ENCODE results near the gene FRMD6.

Gene FRMD6

DNA sequence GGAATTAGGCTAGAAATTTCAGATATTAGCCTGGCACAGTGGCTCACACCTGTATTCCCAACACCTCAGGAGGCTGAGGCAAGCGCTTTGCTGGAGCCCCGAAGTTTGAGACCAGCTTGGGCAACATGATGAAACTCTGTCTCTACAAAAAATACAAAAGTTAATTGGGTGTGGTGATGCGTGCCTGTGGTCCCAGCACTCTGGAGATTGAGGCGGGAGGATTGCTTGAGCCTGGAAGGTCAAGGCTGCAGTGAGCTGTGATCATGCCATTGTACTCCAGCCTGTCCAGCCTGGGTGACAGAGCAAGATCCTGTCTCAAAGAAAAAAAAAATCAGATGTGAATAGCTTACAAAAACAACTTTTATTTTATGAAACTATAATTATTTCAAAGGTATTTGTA, 15.1 kb downstream of the FRMD6 start:
- DNase-seq (ENCODE audit: low spot score) = no peak

DNA sequence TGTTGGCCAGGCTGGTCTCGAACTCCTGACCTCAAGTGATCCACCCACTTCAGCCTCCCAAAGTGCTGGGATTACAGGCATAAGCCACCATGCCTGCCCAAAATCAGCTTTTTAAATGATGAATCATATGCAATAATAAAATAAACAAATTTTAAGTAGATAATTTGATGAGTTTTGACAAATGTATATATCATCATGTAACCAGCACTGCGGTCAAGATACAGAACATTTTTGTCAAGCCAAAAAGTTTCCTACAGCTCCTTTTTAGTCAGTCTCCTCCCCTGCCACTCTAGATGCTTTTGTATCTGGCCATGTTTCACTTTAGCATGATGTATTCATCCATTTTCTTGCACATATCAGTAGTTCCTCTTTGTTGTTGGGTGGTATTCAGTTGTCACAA, 17.2 kb downstream of the FRMD6 start:
- DNase-seq (ENCODE audit: low spot score) = no peak

DNA sequence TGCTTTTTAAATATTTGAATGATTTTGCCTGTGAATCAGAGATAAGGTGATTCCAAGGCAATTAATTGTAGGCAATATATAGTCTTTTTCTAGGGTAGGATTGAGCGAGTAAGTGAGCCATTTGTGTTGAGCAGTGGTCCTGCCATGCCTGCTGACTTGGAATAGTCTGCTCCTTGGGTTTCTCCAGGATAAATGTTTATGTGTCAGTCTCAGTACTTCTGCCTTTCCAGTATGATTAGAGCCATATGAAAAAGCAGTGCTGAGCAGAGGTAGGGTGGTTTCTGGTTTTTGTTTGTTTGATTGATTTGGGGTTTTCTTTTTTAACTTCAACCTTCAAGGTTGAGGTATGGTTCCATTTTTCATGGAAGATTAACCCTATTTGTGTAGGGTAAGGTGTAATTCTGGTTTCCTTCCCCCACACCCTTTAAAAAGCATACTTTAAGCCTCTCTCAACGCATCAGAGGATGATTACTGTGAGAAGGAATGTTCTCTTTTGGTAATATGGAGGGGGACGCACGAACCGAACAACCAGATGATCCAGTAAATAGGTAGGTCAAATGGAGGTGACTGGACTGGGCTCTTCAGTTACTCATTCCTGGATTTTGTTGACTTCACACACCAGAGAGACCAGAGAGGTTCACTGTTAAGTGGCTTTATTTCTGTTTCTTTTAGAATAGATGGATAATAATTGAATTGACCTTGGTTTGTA, 22.7 kb downstream of the FRMD6 start:
- DNase-seq (ENCODE audit: low spot score) = no peak

DNA sequence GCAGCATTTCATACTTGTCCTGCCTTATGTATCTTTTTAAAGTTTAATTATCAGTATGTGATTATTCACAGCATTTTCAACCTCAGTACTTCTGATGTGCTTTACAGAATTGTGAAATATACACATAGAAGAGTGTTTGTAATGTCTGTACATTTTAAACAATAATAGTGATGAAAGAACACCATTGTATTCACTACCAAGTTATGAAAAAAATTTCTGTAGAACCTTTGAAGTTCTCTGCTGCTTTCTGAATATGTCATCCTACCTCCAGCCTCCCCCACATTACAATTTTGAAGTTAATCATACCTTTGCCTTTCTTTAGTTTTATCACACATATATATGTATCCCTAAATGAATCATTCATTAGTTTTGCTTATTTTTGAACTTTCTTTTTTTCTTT, 24.8 kb downstream of the FRMD6 start:
- DNase-seq (ENCODE audit: low spot score) = no peak

DNA sequence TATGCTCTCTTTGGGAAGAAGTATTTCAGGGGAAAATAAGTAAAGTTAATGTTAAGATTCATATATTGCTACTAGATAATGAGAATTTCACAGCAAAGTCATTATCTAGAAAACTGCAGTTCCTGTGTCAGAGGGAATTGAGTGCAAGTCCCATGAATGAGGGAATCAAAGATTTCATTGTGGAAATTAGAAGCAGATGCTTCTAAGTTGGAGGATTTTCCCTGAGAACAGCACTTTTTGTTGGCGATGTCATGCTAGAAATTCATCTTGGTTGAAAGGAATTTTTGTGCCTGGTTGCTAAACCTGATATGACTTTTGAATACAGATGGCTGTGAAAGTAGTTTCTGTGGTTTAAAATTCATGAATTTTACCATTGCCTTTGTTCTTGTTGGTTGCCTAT, 25.6 kb downstream of the FRMD6 start:
- DNase-seq (ENCODE audit: low spot score) = no peak

DNA sequence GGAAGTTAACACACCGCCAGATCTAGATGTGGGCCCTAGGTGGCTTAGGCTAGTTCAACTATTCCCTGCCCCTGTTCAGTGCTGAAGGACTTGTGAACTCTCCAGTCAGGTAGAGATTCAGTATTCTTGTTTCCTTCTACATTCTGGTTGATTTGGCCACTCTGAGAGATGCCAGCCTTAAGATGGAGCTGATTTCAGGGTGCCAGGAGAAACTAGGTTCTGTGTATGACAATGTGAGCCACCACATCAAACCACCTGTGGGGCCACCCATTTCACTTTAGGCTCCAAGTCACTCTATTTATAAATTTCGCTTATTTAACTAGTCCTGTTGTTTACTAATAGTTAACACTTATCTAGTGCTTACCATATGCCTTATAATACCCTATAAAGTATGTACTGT, 26.0 kb downstream of the FRMD6 start:
- no peak for DNase-seq (ENCODE audit: low spot score)

DNA sequence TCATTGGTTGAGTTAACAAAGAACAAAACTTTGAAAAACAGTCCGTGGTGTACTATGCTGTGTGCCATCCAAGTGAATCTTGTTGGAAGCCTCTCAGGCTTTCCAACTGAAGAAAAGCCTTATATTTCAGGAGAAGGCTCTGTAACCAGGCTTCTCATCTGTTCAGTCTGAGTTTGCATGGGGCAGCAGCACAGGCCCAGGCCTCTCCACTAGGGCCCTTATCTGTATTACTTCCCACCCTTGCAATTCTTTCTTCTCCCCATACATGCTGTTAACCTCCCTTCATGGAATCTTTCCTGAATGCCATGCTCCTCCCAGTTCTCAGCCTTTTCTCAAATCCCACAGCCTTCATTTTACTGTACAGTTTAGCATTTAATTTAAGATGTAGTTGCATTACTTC, 28.3 kb downstream of the FRMD6 start:
- no peak for DNase-seq (ENCODE audit: low spot score)

DNA sequence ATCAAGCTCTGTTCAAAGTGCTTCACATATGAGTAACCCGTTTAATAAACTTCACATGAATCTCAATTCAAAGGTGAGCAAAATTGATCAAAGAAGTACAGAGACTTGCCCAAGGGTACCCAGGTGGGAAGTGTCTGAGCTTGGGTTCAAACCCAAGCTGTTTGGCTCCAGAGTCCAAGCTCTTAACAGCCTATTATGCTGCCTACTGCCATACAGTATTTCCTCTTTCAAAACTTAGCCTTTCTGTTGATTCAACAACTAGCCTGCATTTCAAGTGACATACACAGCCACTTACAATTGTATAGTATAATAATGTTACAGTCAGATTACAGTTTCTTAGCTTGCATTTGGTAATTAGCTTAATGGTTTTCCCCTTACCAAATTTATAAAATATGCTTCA, 29.7 kb downstream of the FRMD6 start:
- no peak for DNase-seq (ENCODE audit: low spot score)

DNA sequence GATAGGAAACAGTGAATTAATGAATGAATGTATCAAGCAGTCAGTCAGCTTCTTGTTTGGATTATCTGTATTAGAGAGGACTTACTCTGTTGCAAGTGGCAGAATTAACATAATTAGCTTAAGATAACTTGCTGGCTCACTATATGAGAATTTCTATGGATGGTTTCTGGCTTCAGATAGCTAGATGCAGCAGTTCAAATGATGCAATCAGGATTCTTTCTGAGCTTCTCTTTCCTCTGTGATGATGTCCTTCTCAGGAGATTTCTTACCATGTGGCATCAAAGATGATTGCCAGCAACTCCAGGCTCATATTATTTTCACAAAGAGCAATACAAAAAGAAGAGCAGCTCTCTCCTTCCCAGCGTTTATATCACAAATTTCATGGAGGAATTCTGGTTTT, 30.7 kb downstream of the FRMD6 start:
- no peak for DNase-seq (ENCODE audit: low spot score)

DNA sequence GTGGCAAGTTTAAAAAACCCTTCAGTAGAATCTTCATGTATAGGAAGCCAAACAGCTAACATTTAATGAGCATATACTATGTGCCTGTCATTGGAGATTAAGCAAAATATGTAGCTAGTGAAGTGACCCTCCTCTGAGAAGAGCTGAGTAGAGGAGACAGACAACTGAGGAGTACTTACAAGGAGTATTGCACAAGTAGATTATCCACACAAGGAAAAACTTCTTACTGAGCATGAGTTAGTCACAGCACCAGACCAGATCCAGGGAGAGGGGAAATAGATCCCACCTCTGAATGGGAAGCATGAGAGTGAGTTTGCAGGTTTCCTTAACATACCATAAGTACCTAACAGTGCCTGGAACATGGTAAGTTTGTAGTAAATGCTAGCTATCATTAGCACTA, 33.0 kb downstream of the FRMD6 start:
- DNase-seq (ENCODE audit: low spot score) = no peak

DNA sequence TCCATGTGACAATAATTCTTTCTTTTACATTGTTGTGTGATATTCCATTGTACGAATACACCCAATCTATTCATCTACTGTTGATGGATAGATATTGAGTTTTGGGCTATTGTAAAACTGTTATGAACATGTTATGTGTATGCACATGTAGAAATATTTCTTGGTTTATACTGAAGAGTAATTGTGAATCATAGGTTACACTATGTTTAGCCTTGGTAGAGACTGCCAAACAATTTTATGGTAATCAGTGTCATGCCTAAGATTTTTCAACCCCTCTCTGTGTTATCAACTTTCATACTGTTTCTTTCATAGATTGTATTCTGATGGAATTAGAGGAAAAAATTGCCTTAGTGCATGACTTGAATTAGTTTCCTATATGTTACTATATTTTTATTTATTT, 39.5 kb downstream of the FRMD6 start:
- no peak for DNase-seq (ENCODE audit: low spot score)

DNA sequence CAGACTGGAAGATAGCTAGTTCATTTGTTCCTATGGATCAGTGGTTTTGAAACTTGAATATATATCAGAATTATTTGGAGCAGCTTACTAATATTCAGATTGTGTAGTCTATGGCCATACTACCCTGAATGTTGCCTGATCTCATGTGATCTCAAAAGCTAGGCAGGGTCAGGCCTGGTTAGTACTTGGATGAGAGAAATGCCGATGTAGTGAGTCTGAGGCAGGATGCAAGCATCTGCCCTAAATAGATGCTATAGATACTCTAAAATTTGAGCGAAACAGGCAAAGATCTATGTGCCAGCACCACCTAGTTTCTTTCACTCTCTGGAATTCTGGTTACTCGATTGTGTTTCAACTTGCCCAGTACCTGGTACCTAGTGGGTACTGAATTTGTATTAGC, 40.9 kb downstream of the FRMD6 start:
- DNase-seq (ENCODE audit: low spot score) = no peak

DNA sequence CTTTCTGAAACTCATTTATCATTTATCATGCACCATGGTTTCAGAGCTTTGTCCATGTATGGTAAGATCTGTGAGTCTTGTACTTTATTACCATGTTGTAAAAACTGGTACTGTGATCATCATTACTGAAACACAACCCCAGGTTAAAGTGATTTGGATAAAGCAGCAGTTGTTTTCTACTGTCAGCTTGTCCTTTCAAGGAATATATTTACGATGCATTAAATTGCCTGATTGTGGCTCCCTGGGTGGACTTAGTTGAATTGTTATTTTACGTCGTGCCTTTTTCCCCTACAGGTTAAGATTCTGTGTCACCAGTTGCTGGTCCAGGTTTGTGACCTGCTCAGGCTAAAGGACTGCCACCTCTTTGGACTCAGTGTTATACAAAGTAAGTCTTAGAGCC, 46.1 kb downstream of the FRMD6 start:
- DNase-seq (ENCODE audit: low spot score) = no peak

DNA sequence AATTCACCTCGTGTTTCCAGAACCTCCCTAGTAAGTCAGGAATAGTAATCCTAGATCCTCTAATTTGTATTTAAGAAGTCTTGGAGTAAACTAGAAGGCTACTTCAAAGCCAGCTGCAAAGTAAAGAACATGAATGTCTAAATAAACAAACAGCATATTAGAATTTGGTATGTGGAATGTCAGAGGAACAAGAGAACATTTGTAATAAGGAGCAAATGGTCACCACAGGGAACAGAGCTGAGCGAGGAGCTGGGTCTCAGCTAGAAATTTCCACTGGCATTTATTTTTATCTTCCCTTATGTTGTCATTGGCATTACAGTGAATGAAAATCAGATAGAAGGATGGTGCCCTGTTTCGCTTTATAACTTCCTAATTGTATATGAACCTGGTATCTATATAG, 50.2 kb downstream of the FRMD6 start:
- DNase-seq (ENCODE audit: low spot score) = no peak

DNA sequence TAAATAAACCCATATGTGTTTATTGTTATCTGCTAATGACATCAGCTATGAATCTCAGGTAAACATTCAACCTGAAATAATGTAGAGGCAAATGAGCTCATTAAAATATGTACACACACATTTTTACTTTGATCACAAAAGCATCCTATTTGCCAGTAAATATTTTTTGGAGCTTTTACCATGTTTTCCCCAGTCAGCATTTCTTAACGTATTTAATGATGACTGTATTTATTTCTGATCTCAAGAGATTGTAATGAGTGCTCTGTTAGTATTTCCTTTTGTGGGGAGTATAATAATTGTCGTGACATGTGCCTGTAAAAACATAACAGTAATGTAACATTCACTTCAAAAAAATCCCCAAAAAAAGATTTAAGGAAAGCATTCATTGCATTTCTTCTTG, 52.1 kb downstream of the FRMD6 start:
- DNase-seq (ENCODE audit: low spot score) = no peak

DNA sequence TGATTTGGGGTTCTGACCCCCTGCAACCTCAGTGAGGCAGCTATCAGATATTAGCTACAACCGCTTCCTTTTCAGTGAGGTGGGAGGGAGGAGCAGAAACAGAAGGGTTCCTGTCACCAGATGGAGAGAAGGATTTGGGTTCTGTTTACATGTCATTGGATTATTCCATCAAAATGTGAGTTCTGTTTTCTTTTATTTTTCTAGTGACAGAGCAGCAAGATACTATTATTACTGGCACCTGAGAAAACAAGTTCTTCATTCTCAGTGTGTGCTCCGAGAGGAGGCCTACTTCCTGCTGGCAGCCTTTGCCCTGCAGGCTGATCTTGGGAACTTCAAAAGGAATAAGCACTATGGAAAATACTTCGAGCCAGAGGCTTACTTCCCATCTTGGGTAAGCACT, 52.8 kb downstream of the FRMD6 start:
- DNase-seq (ENCODE audit: low spot score) = no peak

DNA sequence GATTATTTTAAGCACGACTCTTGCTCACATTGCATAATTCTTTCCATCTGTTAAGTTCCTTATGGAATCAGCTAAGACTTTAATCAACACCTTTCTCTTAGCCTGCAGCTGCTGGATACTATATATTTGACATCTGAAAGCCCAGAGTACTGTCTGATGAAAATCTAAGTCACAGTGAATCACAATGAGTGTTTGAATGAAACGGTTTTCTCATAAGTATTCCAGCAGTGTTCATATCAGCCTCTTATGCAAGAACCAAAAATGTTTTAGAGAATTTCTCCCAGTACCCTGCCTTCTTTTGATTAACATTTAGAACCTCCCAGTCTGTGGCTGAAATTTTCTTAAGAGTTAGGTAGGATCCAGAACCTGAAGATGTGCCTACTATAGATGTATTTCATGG, 55.6 kb downstream of the FRMD6 start:
- DNase-seq (ENCODE audit: low spot score) = no peak

DNA sequence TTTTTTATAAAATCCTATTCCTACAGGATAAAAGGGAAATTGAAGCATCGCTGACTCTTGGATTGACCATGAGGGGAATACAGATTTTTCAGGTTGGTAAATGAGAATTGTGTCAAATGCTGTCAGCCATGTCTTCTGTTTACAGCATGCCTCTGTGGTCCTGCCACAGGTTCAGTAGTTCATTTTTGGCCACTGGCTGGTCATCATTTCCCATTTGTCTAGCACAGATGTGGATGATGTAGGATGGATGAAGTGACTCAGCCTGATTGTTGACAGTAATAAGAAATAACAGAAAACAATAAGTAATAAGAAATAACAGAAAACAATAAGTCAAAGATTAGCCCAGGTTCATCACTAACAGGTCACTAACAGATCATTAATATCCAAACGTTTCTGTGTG, 59.8 kb downstream of the FRMD6 start:
- DNase-seq (ENCODE audit: low spot score) = no peak

DNA sequence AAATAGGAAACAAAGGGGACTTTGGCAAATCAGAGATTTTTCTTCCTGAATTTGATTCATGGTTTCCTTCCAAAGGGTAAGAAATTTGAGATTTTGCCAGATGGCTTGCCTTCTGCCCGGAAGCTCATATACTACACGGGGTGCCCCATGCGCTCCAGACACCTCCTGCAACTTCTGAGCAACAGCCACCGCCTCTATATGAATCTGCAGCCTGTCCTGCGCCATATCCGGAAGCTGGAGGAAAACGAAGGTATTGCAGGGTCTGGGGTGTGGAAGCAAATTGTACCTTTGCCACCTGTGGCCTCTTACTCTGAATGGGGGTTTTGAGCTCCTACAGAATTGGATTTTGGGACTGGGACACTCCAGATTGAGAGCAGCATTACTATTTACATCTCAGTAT, 63.5 kb downstream of the FRMD6 start:
- DNase-seq (ENCODE audit: low spot score) = no peak

DNA sequence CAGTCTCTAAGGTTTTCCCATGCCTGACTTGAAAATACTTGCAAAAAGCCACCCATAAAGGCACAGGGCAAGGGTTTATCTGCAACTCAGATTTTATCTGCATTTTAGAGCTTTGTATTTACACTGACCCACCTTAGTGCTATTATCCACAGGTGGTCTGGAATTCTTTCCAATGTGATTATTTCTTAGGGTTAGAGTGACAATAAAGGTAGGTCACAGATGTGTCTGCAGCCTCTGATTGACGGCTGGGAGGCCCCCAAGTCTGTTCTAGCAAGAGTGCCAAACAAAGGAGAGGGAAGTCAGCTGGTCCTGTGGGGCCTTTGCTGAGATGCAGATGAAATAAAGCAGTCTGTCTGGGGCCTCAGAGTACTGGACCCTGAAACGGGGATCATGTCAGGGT, 64.0 kb downstream of the FRMD6 start:
- DNase-seq (ENCODE audit: low spot score) = no peak

DNA sequence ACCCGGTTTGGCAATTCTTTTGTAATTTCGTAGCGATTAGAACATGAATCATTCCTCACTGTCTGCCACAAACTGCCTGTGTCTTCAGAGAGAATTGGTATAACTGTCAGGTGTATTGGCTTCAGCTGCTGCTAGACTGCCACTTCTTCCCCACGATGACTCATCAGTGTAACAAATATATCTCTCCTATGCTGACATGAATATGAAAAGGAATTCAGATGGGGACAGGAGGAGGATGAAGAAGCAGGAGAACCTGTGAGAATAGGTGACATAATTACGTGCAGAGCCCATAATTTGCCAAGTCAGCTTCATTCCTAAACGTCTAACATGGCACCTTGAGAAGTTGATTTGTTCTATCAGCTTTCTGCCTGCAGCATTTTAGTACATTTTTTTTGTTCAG, 64.9 kb downstream of the FRMD6 start:
- DNase-seq (ENCODE audit: low spot score) = no peak

DNA sequence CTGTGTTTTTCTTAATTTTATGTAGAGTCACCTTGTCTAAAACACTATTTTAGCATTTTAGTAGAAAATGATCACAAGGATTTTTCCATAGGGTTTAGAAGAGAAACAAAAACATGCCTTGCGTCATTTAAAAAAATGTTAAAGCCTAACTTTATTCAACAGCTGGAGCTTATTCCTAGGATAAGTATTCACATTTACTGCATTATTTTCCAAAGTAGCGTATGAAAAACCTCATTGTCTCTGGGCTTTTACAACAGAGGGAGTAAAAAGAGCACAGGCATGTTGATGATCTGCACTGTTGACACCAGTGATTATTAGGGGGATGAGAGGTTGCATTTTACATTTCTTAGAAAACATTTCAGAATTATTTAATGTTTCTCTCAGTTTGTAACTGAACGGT, 66.1 kb downstream of the FRMD6 start:
- no peak for DNase-seq (ENCODE audit: low spot score)

DNA sequence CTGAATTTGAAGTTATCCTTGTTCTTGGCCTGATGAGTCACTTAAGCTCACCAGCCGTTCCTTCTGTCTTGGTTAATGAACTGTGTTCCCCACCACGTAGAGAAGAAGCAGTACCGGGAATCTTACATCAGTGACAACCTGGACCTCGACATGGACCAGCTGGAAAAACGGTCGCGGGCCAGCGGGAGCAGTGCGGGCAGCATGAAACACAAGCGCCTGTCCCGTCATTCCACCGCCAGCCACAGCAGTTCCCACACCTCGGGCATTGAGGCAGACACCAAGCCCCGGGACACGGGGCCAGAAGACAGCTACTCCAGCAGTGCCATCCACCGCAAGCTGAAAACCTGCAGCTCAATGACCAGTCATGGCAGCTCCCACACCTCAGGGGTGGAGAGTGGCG, 68.2 kb downstream of the FRMD6 start:
- no peak for DNase-seq (ENCODE audit: low spot score)

DNA sequence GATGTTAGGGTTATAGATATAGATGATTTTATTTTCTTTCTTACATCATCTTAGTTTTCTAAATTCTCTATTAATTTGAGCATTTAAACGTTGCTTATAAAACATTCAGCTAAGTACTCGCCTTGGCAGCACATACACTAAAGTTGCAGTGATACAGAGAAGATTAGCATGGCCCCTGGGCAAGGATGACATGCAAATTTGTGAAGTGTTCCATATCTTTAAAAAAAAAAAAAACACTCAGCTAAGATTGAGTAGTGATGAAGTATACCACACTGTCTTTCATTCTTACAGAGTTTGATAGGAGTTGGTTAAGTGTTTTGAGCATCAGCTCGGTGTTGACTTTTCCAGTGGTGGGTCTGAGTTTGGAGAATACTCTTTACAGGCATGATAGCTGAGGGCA, 72.3 kb downstream of the FRMD6 start:
- DNase-seq (ENCODE audit: low spot score) = no peak

DNA sequence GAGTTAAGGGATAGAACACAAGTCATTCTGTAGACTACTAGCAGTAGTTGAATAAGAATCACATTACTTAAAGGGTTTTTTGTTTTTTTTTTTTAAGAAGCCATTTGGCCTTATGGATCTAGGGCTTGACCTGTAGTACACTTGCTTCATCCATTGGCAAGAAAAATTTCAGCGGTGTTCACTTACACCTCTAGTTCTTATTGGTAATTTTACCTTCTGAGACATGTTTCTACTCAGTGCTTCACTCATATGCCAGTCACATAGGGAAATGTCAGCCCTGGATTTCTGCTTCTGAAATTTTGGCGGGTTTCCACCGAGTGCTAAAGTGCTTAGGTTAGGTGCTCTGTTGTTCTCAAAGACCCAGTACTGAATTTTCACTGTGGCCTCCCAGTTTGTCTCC, 72.9 kb downstream of the FRMD6 start:
- DNase-seq (ENCODE audit: low spot score) = no peak
